ENCODE results near the gene DERL2. TPM values are rescaled to one million over a fixed set of nuclear protein-coding genes. Genes with fewer than 3 reads are reported as not detected.

The DERL2 gene
- total RNA-seq, 1 donor from 2014 or later: 74.6 TPM

GRCh38 chr17:5509482-5509881 lies 23.5 kb upstream of the DERL2 start:
- Mint-ChIP-seq H3K36me3 (ENCODE audit: low read depth) (no peaks in the 10 kb centered on the region), H3K4me3 (no peak overlapping the region), H3K9me3 (no peaks in the 10 kb centered on the region), H3K27ac (ENCODE audit: unreplicated experiment) (peak overlapping the region; percentile 69), H3K27me3 (ENCODE audit: low read depth) (peaks cover 6% of the 10 kb centered on the region), H3K4me1 (peaks cover 23% of the 10 kb centered on the region)
- DNase-seq (ENCODE audit: low read depth, low spot score): no peak
- TF ChIP-seq, protein P1, sequence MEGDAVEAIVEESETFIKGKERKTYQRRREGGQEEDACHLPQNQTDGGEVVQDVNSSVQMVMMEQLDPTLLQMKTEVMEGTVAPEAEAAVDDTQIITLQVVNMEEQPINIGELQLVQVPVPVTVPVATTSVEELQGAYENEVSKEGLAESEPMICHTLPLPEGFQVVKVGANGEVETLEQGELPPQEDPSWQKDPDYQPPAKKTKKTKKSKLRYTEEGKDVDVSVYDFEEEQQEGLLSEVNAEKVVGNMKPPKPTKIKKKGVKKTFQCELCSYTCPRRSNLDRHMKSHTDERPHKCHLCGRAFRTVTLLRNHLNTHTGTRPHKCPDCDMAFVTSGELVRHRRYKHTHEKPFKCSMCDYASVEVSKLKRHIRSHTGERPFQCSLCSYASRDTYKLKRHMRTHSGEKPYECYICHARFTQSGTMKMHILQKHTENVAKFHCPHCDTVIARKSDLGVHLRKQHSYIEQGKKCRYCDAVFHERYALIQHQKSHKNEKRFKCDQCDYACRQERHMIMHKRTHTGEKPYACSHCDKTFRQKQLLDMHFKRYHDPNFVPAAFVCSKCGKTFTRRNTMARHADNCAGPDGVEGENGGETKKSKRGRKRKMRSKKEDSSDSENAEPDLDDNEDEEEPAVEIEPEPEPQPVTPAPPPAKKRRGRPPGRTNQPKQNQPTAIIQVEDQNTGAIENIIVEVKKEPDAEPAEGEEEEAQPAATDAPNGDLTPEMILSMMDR (conservative IDR thresholded peaks at IDR 0.05): no peak

DNA sequence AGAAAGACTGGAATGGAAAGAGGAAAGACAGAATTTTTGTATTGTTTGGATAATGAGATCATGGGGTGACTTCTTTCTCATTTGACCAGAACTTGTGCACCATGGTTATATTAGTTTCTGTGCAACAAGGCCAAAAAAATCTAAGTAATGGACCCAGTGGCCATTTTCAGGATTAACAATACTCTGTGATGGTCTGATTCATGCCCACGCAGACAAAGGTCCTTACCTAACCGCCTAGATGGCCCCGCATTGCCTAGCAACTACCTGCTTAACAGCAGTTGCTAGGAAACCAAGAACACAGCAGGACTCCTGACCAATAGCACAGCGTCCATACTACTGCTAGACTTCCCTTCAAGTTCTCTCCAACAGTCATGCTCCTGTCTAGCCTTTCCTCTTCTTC lies 22.8 kb upstream of the DERL2 start:
- peaks cover 3% of the 10 kb centered on the region for H3K27me3 Mint-ChIP-seq (ENCODE audit: low read depth)
- TF ChIP-seq, protein P1 (conservative IDR thresholded peaks at IDR 0.05): no peak
- H3K36me3 Mint-ChIP-seq (ENCODE audit: low read depth): no peaks in the 10 kb centered on the region
- DNase-seq (ENCODE audit: low read depth, low spot score): peak; percentile 30
- no peaks in the 10 kb centered on the region for H3K9me3 Mint-ChIP-seq
- H3K4me1 Mint-ChIP-seq: peaks cover 23% of the 10 kb centered on the region
- peak overlapping the region; percentile 69 for H3K27ac Mint-ChIP-seq (ENCODE audit: unreplicated experiment)
- H3K4me3 Mint-ChIP-seq: no peak overlapping the region

DNA sequence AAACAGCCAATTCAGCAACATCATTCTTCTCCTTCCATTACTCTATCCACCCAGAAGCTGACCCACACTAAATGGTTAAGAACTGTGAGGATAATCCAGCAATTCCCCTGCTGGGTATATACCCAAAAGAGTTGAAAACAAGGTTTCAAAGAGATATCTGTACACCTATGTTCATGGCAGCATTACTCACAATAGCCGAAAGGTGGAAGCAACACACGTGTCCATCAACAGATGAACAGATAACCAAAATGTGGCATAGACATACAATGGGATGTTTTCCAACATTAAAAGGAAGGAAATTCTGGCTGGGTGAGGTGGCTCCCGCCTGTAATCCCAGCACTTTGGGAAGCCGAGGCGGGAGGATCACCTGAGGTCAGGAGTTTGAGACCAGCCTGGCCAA lies 20.3 kb upstream of the DERL2 start:
- Mint-ChIP-seq H3K27ac (ENCODE audit: unreplicated experiment) (no peak overlapping the region), H3K9me3 (no peaks in the 10 kb centered on the region), H3K4me1 (peaks cover 22% of the 10 kb centered on the region), H3K27me3 (ENCODE audit: low read depth) (peaks cover 6% of the 10 kb centered on the region), H3K4me3 (no peak overlapping the region), H3K36me3 (ENCODE audit: low read depth) (no peaks in the 10 kb centered on the region)
- TF ChIP-seq, protein P1 (conservative IDR thresholded peaks at IDR 0.05): no peak
- DNase-seq (ENCODE audit: low read depth, low spot score): no peak

DNA sequence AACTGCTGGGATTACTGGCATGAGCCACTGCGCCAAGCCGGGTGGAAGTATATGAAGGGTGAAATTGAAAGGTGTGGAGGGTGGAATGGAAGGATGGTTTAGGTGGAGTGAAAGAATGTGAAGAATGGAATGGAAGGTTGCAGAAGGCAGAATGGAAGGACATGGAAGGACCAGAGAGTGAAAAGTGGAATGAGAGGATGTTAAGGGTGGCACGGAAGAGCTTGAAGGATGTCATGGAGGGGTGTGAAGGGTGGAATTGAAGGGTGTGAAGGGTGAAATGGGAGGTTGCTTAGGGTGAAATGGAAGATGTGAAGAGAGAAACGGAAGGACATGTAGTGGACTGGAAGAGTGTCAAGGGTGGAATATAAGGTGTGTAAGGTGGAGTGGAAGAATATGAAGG lies 16.6 kb upstream of the DERL2 start:
- no peak overlapping the region for H3K27ac Mint-ChIP-seq (ENCODE audit: unreplicated experiment)
- peak overlapping the region; percentile 6 for H3K4me3 Mint-ChIP-seq
- peaks cover 5% of the 10 kb centered on the region for H3K36me3 Mint-ChIP-seq (ENCODE audit: low read depth)
- H3K27me3 Mint-ChIP-seq (ENCODE audit: low read depth): peaks cover 17% of the 10 kb centered on the region
- TF ChIP-seq, protein P1 (conservative IDR thresholded peaks at IDR 0.05): no peak
- H3K9me3 Mint-ChIP-seq: no peaks in the 10 kb centered on the region
- no peak for DNase-seq (ENCODE audit: low read depth, low spot score)
- peaks cover 27% of the 10 kb centered on the region for H3K4me1 Mint-ChIP-seq

DNA sequence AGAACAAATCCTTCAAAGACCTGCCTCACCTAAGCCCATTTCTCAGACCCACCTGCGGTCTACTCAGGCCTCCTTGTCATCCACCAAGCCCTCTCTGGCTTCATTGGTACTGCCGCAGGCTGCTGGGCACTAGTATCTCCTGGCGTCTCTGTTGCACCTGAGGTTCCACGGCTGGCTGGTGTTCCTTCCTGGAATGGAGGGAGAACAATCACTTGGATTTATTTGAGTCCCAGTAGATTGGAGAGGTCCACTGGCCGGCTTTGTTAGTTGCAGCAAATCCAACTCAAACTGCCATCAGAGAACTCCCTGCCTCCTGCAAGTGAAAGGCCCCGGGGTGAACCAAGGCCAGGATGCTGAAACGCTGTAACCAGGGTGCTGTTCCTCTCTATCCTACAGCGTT lies 15.7 kb upstream of the DERL2 start:
- peaks cover 3% of the 10 kb centered on the region for H3K9me3 Mint-ChIP-seq
- TF ChIP-seq, protein P1 (conservative IDR thresholded peaks at IDR 0.05): no peak
- H3K27ac Mint-ChIP-seq (ENCODE audit: unreplicated experiment): no peak overlapping the region
- no peak for DNase-seq (ENCODE audit: low read depth, low spot score)
- peaks cover 5% of the 10 kb centered on the region for H3K36me3 Mint-ChIP-seq (ENCODE audit: low read depth)
- H3K27me3 Mint-ChIP-seq (ENCODE audit: low read depth): peaks cover 24% of the 10 kb centered on the region
- H3K4me3 Mint-ChIP-seq: peak overlapping the region; percentile 99
- H3K4me1 Mint-ChIP-seq: peaks cover 27% of the 10 kb centered on the region

Measured in neural crest cell (in vitro differentiated cells).